HG03175 (cell line): ENCODE data around the gene TOR1A.
"Not testable (repeated sequence)": the region's sequence is repeated elsewhere in the genome, so short reads cannot be mapped to it uniquely, and the experiment has no call there.

ENCODE experiments used
- ATAC-seq: cut with Tn5 transposase; IDR thresholded peaks from one replicate; pipeline ENCODE4 v1.9.1; 2021; ENCODE audit warnings: mild to moderate bottlenecking, moderate library complexity; ENCODE audit not compliant: unreplicated experiment

Gene TOR1A

DNA sequence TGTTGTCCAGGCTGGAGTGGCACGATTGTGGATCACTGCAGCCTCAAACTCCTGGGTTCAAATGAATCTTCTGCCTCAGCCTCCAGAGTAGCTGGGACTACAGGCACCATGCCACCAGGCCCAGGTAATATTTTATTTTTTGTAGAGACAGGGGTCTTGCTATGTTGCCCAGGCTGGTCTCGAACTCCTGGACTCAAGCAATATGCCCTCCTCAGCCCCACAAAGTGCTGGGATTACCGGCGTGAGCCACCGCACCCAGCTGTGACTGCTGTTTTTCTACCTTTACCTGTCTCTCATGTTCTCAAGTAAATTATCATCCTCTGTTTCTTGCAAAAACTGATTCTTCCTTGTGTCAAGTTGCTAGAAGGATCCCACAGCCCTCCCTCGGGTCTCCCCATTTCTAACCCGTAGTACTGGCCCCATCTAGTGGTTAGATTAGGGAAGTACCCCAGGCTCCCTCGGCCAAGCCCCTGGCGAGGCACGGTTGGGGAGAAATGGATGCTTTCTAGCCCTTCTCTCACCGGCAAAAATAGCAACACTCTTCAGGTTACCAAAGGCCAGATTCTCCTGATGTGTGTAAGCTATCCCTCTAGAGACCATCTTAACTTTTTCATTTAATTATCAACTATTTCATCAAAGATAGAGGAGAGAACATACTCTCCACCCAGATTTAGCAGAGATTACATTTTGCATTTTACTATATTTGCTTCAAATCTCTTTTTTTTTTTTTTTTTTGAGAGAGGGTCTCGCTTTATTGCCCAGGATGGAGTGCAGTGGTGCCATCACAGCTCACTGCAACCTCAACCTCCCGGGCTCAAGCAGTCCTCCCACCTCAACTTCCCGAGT is 40.2 kb downstream of the TOR1A start:
- peak; percentile 67 for ATAC-seq

DNA sequence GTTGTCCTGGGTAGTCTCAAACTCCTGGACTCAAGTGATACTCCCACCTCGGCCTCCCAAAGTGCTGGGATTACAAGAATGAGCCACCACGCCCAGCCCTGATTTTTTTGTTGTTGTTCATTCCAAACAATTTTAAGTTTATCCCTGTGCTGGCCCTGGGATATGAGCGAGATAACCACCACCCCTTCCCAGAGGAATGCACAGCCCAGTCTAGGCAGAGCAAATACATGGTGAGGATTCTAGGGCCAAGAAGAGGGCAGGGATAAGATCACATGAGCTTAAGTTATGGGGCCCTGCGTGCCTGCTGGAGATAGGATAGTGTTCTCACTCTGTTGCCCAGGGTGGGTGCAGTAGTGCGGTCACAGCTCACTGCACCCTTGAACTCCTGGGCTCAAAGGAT is 42.0 kb downstream of the TOR1A start:
- no peak for ATAC-seq

DNA sequence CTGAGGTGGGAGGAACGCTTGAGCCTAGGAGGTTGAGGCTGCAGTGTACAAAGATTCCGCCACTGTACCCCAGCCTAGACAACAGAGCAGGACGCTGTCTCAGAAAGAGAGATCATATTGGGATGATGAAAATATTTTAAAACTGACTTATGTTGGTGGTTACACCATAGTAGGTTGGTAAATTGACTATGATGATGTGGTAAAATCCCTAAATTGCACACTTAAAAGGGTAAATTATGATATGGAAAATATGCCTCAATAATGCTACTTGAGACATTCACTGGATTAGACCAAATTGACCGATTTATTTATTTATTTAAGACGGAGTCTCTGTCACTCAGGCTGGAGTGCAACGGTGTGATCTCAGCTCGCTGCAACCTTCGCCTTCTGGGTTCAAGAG is 42.8 kb downstream of the TOR1A start:
- ATAC-seq: no peak

DNA sequence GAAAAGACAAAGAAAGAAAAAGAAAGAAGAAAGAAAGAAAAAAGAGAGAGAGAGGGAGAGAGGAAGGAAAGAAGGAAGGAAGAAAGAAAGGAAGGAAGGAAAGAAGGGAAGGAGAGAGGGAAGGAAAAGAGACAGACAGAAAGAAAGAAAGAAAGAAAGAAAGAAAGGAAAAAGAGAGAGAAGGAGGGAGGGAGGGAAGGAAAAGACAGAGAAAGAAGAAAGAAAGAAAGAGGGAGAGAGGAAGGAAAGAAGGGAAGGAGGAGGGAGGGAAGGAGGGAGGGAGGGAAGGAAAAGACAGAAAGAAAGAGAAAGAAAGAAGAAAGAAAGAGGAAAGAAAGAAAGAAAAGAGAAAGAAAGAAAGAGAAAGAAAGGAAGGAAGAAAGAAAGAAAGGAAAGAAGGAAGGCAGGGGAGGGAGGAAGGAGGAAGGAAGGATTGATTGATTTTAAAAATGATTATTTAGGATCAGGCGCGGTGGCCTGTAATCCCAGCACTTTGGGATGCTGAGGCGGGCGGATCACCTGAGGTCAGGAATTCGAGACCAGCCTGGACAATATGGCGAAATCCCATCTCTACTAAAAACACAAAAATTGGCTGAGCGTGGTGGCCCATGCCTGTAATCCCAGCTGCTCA is 44.3 kb downstream of the TOR1A start:
- no peak for ATAC-seq

DNA sequence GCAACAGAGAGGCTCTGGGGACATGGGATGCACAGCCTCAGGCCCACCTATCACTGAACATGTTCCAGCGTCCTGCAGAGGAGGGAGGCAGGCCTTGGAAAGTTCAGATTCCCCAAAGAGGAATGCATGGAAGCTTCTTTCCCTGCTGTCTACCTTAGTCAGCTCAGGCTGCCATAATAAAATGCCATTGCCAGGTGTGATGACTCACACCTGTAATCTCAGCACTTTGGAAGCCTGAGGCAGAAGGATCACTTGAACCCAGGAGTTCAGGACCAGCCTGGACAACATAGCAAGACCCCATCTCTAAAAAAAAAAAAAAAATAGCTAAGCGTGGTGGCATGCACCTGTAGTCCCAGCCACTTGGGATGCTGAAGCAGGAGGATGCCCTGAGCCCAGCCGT is 45.5 kb downstream of the TOR1A start:
- ATAC-seq: no peak

DNA sequence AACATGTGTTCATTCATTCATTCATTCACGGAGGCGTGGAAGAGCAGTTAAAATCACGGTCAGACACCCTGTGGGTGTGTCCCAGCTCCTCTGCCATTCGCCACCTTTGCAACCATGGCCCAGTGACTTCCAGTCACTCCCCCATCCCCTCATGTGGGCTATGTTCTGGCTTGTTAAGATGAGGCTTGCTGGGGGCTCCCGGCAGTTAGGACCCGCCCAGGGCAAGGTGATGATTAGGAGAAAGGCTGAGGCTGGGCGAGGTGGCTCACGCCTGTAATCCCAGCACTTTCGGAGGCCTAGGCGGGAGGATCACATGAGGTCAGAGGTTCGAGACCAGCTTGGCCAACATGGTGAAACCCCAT is 46.2 kb downstream of the TOR1A start:
- no peak for ATAC-seq

DNA sequence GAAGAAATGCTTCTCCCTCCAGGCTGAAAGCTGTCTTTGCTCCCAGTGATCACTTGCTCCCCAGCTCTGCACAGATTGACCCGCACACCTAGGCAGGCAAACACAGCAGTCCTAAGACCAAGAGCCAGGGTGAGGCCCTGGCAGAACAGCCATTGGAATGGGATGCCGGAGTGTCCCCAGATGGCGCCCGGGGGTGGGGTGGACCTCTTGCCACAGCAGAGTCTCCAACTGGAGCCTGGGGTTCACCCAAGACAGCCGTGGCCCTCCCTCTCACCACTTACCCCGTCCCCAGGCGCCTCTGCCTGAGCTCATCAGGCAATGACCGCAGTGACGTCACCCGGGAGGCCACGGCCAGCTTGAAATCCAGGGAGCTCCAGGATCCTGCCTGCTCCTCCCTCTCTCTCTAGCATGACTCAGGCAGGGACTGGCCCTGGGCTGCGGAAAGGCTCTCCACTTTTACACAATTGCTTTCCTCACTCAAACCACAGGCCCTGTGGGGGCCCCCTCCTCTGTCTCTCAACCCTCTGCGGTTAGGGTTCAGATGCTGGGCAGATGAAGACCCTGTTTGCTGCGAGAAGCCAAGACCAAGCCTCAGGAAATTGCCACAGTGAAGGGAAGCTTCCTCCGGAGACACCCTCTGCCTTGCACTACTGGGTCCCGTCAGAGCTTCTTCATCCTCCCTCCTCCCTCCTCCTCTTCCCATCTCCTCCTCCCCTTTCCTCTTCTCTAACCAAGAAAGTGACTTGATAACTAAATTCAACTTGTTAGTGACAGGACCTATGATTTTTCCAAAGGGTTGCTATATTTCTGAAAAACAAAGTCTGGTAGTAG is 46.8 kb downstream of the TOR1A start:
- no peak for ATAC-seq

DNA sequence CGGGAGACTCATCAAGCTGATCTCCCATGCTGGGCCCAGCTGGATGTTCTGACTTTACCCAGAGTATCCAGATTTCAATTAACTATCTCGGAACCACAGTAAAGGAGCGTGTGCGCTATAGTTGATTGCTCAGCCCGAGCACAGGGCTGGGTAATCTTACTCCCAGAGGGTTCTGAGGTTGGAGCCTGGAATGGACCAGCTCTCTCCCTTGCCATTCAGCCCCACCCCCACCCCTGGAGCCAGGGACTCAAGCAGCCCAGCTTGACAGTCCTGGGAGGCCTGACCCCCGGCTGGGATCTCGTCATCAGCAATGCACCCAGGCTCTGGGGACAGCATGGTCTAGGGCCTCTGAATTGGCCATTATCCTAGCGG is 47.4 kb downstream of the TOR1A start:
- no peak for ATAC-seq

DNA sequence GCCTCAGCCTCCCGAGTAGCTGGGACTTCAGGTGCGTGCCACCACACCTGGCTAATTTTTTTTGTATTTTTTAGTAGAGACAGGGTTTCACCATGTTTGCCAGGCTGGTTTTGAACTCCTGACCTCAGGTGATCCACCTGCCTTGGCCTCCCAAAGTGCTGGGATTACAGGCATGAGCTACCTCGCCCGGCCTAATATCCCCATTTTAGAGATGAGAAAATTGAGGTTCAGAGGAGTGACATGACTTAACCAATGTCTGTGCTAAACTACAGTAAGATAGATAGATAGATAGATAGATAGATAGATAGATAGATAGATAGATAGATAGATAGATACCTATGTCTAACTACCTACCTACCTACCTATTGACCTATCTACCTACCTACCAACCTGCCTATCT is 47.8 kb downstream of the TOR1A start:
- ATAC-seq: not testable (repeated sequence)

DNA sequence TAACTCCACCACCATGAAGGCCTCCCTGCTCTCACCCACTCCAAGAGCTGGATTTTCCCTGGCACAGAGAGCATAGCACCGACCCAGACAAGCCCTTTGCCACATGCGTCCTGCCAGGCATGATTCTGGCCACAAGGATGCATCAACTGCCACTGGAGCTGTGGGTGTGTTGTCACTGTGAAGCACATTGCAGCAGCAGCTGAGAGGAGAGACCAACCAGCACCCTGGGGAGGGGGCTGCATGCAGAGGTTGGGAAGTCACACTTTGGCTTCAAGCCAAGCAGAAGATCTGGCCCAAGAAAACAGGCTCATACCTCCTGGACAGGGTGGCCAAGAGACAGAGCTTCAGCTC is 48.5 kb downstream of the TOR1A start:
- no peak for ATAC-seq

DNA sequence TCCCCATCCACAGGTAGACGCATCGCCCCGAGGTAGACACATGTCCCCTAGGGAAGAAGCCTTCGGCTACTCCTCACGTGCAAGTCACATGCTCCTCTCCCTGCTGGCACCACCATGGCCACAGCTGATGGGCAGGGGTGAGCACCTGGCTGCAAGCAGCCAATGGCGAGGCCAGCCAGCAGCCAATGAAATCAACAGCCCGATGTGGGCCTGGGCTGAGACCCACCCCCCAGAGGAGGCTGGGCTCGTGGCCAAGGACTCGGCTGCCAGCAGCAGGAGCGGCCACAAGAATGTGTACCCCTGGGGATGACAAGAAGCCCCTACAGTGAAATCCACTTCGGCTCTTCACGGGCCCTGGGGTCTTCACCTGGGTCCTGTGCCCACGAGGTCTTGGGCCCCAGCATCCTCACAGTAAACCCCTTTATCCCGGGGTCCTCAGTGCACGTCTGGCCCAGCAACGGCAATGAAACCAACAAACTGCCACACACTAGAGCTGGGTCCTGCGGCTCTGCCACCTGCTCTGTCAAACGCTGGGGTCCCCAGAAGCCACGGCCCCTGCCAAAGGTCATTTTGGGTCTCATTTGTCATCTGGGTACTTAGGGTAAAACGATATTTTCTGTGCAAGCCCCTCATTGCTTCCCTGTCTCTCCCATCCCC is 49.0 kb downstream of the TOR1A start:
- no peak for ATAC-seq

DNA sequence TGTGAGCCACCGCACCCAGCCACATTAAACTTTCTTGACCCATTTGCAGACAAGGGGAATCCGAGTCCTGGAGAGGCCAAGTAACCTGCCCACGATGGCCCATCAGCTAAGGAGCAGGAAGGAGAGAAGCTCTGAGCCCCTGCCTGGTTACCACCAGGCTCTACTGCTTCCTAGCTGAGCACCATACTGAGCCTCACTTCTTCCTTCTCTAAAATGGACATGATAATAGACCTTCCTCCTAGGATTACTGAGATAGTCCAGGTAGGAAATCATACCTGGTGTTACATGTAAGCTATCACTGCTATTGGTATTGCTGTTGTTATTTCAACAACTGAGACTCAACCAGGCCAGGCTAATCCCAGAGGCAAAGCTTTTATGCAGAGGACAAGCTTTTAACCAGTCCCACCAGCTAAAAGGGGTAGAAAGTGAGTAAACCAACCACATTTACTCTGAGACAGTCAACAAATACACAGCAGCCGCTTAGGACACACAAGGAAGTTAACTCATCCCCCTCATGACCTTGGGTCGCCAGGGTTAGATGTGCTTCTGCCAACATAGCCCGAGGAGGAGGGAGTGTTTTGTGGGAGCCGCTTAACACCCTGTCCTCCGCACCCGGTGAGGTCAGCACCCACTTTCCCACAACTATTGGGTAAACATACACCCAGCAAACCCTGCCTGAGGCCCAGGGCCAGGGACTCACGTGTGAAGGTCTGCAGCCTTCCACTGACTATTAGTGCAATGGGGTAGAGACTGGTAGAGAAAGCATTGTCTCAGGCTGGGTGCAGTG is 50.5 kb downstream of the TOR1A start:
- no peak for ATAC-seq

DNA sequence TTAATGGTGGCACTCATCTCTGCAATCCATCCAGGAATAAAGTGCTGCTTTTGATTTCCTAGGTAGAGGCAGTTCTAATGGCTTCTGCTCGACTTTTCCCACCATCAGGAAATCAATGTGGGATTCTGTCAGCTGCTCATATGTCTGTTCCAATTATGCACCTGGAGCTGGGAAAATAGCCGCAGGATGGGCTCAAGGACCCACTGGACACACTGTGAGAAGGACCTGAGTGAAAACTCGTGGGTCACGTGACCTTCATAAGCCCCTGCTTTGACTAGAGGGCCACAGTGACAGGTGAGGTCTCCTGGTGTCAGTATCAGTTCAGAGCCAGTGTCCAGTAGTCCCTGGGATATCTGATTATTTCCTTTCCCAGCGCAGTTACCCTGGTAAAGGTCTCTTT is 53.2 kb downstream of the TOR1A start:
- no peak for ATAC-seq

DNA sequence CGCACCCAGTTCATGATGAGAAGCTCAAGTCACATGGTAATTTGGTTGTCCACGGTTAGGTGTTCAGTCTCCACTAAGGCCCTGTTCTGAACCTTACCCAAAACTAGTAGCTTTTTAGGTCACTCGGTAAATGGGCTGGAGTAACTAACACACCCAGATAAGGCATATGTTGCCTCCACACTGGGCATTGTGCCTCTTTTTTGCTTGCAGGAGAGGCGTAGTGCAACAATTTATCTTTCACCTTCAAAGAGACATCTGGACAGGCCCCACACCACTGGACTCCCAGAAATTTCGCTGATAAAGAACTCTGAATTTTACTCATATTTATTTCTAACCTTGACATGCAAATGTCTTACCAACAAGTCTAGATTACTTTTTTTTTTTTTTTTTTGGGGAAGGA is 54.3 kb downstream of the TOR1A start:
- no peak for ATAC-seq

DNA sequence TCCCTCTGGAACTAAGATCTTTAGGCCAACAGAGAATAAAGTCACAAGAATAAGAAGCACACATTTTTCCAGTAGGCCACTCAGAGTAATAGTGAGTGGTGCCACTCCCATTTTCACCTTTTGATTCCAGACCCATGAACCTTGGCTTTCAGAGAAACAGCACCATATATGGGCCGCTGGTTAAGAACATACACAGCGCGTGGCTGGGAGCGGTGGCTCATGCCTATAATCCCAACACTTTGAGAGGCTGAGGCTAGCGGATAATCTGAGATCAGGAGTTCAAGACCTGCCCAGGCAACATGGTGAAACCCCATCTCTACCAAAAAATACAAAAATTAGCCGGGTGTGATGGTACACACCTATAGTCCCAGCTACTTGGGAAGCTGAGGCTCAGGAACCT is 55.5 kb downstream of the TOR1A start:
- no peak for ATAC-seq

DNA sequence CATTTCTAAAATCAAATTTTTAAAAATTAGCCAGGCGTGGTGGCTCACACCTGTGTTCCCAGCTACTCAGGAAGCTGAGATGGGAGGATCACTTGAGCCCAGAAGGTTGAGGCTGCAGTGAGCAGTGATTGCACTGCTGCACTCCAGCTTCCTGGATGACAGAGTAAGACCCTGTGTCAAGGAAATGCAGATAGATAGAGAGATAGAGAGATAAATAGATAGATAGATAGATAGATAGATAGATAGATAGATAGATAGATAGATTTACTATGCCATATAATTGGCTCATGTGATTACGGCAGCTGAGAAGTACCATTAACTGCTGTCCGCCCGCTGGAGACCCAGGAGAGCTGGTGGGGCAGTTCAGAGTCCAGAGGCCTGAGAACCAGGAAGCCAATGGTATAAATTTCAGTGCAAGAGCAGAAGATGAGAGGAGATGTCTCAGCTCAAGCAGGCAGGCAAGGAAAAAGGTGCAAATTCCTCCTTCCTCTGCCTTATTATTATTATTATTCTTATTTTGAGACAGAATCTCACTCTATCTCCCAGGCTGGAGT is 58.1 kb downstream of the TOR1A start:
- no peak for ATAC-seq

DNA sequence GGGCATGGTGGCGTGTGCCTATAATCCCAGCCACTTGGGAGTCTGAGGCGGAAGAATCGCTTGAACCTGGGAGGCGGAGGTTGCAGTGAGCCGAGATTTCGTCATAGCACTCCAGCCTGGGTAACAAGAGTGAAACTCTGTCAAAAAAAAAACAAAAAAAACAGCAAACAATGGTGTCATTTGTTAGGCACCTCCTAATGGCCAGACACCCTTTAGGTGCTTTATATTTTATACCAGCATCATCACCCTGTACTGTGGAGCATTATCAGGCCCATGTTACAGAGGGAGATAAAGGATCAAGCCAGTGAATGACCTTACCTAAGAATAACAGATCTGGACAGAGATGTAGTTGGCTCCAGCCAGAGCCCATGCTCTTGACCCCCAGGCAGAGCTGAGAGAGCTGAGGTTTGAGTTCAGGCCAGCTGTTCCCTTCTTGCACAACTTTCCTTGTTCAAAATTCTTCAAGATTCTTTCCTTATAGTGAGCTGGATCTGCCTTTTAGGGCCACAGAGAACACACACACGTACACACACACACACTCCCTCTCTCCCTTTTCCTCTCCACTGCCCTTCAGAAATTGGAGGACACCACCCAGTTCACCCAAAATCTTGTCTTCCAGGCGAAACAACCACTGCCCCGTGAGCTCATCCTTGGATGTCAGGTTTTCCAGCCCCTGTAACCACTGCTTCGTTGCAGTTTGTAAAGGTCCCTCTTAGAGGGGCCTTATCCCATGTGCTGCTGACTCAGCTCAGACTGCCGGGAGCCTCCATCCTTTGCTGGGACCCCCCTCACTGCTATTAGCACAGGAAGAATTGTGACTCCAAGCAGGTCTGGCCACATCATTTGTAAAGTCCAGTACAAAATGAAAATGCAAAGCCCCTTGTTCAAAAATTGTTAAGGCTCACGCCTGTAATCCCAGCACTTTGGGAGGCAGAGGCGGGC is 60.7 kb downstream of the TOR1A start:
- ATAC-seq: no peak
